UCSD-AML1 (cell line): Measurements from ENCODE around the gene ZNF213.
A peak's percentile ranks its signal among the peaks of the same experiment; 100 is the strongest.
"Not testable (repeated sequence)": the region's sequence is repeated elsewhere in the genome, so short reads cannot be mapped to it uniquely, and the experiment has no call there.

Experiments
- DNase-seq: peaks from one replicate; lab custom pipeline; 2025; ENCODE audit not compliant: unreplicated experiment; lab: John Stamatoyannopoulos, UW

Gene ZNF213

DNA sequence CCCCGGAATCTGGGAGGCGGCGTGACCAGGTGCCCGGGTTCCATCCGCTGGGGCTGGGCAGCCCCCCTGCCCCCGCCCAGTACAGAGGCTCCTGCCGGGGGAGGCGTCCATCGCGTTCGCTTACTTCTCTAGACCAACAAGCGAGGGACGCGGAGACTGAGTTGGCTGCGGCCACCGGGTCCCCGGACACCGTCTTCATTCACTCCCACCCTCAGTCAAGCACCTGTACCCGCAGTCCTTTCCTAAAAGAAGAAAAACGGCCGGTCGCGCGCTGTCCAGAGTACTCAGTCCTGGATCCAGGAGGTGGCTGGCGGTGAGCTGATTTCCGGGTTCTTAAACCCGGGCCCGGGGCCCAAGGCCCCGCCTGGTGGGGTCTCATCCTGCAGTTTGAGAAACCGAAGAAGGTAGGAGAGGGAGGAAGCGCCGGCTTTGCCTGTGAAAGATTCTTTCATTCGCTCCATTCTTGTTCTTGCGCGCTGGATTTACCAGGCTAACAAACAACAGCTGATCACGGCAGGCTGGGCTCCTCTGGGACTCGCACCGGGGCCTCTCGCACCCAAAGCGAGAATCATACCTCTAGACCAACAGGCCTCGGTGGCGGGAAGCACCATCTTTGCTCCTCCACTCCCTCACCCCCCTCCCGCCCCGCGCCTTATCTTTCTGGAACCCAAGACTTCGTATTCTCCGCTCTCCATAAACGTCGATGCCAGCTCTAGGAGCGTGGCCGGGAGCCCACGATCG is 35.8 kb downstream of the ZNF213 start:
- no peak for DNase-seq

DNA sequence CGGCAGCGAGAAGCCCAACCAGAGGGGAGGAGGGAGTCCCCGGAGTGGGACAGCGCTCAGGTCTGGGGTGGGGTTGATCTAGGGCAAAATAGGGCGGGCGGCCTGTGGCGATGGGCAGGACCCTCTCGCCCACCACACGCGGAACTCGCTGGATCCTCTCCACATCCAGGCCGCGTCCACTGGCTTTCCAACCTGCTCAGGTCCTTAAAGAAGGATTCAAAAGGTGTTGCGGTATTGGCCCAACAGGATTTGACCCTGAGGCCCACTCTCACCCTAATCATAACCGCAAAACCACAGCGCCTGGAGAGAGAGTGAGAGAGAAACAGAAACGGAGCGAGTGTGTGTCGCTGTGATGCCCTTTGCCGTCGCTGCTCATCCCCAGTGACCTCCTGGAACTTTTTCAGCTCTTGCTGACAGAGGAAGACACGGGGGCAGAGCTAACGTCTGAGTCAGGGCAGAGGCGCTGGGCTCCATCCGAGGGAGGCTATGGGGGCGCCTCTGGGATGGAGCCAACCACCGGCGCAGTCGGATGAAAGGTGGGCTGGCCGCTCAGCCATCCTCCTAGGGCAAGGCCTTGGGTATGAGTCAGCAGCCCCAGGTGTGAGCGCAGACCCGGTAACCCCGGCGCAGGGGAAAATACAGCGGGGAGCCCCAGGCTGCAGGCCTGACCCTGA is 36.5 kb downstream of the ZNF213 start:
- no peak for DNase-seq

DNA sequence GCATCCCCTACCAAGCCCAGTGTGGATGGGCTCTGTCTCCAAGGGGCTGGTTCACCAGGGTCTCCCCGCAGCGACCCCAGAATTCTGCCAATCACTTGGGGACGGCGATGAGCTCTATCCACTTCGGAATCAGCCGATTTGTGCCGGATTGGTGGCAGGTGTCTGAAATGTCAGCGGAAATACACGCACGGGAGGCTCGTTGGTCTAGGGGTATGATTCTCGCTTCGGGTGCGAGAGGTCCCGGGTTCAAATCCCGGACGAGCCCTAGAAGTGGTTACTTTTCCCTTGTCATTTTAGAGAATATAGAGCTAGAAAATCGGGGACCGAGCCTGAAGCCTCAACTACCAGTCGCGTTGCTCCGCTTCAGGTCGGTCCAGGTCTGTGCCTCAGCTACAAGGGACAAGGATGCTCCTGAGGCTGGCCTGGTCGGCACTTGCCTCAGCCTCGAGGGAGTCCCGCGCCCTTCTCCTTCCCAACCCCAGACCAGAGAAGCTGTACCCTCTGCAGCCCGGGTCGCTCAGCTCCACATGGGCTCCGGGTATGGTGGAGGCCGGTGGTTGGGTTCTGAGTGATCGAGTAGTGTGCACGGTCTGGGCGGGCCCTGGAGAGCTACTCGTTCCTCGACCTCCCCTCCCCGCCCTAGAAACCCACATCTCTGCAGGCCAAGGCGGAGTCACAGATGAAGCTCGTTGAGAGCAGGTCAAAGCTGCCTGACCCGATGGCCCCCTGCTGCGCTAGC is 37.2 kb downstream of the ZNF213 start:
- DNase-seq, result no peak

DNA sequence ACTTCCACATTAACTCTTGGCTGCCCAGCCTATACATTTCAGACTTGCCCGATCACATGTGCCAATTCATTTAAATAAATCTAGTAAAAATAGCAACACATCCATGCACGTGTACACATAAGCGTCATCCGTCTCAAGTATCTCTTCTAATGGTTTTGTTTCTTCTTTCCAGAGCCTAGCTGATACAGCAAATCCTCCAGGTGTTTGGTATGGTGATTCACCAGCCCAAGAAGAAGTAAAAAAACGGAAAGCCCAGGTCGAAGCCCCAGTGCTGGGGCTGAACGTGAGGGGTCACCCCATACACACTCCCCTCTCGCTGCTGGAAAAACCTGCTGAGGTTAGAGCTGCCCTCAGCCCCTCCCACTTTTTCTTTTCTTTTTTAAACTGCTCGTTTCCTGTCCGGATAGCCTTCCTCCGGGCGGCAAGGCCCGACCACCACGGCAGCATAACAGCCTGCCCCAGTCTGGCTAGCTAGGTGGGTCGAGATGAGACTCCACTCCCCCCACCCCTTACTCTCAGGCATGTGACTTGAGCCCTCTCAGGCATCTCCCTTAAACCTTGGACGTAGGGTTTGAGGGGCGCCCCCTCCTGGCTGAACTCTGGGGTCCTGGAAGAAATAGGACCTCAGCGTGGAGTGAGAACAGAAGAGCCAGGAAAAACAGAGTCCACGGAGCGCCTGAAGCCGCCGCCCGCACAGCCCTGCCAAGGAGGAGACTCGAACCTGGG is 39.2 kb downstream of the ZNF213 start:
- peak; percentile 80 for DNase-seq

DNA sequence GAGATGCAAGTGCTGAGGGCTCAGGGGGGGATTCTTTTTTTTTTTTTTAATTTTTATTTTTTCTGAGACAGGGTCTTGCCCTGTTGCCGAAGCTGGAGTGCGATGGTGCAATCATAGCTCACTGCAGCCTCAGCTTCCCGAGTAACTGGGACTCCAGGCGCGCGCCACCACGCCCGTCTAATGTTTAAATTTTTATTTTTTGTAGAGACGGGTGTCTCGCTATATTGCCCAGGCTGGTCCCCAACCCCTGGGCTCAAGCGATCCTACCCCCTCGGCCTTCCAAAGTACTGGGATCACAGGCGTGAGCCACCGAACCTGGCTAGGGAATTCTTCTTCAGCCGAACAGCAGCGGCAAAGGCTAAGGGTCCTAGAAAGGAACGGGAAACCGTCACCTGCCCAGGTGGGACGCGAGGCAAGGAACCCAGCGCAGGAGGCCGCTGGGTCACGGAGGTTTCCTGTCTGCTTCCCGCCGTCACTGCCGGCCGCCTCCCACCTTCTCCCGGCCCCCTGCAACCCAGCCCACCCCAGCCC is 39.9 kb downstream of the ZNF213 start:
- no peak for DNase-seq

DNA sequence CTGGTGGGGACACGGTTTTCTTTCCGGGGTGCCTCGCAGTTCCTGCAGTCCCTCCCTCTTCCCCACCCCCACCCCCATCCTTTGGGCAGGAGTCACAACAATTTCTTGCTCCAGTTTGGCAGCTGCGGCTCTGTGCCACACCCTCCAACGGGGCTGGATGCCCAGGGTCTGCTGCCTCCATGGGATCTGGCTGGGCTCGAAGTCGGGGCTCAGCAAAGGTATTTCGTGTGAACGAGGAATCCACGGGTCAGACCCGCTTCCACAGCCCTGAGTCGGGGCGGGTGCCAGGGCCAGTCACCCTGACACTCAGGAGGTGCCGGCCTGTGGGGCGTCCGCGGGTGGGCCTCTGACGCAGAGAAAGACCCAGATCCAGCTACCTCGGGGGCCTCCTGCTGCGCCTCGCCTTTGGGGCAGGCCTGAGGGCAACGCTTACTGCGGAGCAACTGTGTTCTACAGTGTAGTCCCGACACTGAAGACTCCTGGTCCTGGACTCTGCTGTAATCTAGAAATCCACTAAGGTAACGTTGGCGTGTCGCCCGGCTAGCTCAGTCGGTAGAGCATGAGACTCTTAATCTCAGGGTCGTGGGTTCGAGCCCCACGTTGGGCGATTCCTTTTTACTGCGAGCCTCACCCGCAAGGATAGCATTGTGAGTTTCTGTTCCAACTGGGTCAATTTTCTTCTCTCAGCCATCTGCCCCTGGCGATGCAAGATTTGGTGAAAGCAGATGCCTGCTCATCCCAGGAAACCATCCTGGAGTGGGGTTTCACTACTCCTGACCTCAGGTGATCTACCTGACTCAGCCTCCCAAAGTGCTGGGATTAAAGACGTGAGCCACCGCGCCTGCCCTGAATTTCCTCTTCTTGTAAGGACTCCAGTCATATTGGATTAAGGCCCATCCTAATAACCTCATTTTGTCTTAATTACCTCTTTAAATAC is 40.6 kb downstream of the ZNF213 start:
- DNase-seq, result peak; percentile 68

DNA sequence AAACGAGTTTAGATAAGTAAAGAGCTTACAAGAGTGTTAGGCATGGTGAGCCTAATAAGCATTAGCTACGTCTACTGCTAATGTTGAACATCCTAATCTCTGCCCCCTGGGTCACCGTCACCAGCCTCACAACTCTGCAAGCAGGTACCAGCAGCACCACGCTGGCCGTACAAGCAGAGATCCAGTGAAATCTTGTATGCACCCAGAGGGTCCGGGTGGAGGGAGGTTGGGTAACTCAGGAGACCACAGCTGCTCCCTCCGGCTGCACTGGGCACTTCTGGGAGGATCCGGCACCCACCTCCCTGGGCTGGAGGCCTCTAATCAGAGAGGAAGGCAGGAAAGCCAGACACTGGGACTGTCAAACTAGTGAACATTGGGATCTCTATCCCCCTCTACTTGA is 44.8 kb downstream of the ZNF213 start:
- DNase-seq, result no peak

DNA sequence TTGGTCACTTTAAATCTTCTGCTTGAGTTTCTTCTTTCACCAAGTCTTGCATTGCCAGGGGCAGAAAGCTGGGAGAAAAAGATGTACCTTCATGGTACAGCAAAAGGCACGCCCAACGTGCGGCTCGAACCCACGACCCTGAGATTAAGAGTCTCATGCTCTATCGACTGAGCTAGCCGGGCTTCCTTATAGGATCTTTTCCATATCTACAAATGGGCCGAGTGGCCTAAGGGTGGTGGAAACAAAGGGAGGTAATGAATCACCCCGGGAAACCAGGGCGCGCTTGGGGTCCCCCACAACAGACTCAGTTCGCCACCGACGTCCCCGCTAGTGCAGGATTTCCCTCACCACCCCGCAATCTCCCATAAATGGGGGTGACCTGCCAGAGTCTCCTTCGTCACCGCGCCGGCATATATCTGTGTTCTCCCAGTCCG is 45.6 kb downstream of the ZNF213 start:
- DNase-seq, result no peak

DNA sequence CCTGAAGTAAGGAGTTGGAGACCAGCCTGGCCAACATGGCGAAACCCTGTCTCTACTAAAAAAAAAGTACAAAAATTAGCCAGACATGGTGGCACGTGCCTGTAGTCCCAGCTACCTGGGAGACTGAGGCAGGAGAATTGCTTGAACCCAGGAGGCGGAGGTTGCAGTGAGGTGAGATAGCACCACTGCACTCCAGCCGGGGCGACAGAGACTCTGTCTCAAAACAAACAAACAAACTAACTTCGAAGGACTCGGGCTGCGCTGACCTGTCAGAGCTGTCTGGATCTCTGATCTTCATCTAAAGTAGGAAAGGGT is 47.4 kb downstream of the ZNF213 start:
- DNase-seq, result not testable (repeated sequence)

DNA sequence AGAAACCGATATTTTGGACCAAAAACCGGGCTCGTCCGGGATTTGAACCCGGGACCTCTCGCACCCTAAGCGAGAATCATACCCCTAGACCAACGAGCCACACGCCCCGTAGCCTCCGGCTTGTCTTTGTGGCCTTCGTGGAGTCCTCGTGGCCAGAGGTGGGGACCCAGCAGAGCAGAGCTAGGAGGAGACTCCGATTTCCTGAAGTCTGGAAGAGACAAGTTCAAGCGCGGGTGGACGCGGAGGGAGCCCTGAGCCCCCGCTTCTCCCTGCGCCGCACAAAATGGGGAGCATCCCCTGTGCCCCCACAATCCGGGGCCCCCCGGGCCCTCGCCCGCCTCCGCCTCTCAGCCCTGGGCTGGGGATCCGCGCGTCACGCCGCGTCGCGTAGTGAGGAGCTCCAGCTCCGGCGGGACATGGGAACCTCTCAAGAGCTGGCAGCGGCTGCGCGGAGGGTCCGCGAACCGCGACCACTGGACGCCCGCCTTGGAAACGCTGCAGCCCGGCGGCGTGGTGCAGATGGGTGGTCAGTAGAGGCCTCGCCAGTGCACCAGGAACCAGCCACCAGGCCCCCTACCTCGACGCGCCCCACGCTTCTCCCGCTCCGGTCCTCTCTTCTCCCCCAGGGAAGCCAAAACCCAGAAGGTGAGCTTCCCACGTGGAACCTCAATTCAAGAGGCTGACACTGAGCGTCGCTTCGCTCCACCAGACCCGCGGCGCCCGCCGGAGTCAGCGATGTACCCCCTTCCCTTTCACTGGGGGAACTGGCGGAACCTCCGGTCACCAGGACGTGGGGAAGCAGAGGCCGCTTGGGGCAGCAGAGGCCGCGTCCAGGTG is 48.0 kb downstream of the ZNF213 start:
- peak; percentile 79 for DNase-seq

DNA sequence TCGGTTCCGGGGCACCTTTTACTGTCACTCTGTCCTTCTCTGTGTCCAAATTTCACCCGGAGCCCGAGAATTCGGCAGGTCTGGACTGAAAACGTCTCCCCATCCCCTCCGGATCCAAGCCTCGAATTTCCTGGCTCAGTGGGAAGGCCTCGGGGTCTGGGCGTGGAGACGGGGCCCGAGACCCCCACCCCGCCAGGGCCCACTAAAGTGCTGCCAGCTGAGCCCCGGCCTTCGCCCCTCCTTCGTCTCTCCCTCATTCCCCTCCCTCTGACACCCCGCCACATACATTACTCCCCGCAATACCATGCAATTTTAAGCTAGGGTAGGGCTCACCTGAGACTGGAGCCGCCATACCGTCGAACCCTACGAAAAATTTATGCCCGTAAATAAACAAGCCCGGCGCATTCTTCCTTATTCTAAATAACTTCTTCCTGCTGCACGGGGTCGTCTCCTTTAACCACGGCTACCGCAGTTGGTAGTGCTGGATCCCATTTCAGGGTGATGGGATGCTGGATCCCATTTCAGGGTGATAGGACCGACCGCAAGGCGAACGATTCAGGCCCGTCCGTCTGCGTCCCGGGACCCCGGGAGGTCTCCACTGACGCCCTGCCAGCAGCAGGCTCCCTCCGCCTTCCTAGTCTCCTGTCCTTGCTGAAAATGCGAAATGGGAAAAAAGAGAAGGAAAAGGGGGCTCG is 48.8 kb downstream of the ZNF213 start:
- DNase-seq, result no peak

DNA sequence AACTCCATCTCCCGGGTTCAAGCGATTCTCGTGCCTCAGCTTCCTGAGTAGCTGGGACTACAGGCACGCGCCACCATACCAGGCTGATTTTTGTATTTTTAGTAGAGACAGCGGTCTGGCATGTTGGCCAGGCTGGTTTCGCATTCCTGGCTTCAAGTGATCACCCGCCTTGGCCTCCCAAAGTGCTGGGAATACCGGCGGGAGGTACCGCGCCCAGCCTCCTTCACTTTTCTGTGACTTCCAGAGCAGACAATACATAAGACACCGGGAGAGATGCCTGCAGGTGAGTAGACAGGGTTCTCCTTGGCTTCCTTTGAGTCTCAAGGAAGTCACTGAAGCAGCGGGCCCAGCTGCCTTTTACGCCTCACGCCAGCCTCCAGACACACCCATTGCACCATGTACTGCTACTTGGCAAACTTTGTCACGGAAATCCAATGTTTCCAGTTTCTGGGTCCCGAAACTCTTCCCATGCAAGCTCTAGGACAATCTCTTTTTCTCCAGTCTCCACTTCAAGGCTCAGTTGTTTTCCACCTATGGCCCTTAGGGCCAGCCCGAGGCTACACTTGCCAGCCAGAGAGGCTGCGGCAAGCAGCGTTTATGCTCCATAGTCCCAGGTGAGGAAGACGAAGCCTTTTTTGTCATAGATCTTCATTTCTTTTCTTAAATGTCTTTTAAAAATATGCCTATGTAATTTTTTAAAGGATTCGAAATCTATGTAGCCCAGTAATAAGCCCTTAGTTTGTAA is 52.3 kb downstream of the ZNF213 start:
- no peak for DNase-seq

DNA sequence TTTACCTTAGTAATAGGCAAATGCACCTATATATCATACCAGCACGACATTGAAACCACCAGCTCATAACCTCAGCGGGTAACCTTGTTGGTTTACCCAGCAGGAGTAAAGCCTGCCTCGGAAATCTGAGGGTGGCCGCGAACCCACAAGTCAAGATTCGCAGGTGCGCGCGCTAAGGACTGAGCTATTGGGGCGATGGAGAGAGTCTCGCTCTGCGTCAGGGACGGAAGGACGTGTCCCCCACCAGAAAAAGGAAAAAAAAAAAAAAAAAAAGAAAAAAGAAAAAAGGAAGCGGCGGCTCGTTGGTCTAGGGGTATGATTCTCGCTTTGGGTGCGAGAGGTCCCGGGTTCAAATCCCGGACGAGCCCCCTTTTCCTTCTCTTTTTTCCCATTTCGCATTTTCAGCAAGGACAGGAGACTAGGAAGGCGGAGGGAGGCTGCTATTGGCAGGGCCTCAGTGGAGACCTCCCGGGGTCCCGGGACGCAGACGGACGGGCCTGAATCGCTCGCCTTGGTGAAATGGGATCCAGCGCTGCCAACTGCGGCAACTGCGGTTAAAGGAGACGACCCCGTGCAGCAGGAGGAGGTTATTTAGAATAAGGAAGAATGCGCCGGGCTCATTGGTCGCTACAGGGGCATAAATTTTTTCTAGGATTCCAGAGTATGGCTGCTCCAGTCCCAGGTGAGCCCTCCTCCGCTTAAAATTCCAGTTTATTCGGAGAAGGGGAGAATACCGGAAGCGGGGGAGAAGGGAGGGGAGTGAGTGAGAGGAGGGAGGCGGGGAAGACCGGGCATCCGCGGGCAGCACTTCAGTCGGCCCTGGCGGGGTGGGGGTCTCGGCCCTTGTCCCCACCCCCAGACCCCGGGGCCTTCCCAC is 53.2 kb downstream of the ZNF213 start, which contains the start of gene OR1F1:
Gene OR1F1 (plus strand): TSS at position 407 of the 877 bp plus-strand sequence.
- peak; percentile 66 for DNase-seq

DNA sequence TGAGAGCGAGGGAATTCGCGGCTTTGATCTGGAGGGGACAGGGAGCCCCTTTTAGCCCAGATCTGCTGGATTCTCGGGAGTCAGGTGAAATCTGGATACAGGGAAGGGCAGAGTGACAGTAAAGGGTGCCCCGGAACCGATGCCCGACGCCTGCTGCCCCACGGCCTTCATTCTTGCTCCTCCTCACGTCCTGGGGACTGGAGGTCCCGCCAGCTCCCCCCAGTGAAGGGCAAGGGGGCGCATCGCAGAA is 53.8 kb downstream of the ZNF213 start:
- no peak for DNase-seq

DNA sequence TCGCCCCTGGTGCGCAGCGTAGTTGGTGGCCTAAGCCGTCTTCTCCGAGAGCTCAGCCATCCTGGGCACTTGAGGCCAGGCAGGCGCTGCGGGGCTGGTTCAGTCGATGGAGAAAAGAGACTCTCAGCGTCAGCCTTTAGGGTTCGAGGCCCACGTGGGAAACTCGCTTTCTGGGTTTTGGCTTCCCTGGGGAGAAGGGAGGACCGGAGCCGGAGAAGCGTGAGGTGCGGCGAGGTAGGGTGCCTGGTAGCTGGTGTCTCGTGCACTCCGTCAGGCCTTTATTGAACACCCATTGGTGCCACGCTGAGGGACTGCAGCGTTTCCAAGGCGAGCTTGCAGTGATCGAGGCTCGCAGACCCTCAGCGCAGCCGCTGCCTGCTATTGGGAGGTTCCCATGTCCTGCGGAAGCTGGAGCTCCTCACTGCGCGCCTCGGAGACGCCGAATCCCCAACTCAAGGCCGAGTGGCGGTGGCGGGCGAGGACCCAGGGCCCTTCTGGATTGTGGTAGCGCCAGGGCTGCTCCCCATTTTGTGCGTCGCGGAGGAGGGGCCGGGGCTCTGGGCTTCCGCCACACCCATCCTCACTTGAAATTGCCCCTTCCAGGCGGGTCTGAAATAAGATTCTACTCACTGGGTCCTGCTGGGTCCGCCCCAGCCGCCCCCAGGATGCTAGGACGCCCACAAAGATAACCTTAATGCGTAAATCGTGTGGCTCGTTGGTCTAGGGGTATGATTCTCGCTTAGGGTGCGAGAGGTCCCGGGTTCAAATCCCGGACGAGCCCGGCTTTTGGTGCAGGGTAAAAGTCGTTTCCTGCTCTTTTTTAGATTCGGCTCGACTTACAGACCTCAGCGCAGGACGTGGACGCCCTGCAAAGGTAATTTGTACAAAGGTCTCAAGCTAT is 54.3 kb downstream of the ZNF213 start:
- no peak for DNase-seq

DNA sequence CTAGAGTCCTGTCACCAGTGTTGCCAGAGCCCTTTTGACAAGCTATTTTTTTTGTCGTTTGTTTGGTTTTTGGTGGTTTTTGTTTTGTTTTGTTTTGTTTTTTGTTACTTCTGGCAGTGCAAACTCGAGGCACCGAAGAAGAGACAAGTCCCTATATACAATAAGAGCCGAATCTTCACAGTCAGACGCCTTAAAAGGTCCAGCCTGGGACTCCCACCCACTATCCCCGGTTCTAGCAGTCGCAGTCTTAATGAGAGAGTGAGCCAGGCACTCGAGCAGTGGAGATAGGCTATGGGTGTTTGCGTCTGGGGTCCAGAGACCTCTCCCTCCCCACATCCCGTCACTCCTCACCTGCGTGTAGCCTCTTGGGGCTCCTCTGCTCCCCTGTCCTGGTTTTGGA is 55.0 kb downstream of the ZNF213 start:
- no peak for DNase-seq
